GM13976 (cell line): Measurements from ENCODE around the gene SCN3B.

Experiments used
- DNase-seq: peaks from one replicate; pipeline ENCODE4 v3.0.0; 2012; ENCODE audit warnings: low spot score
- in situ Hi-C: fragments of 300-500 bp; cut with MboI; formaldehyde crosslinking; loops from one replicate; pipeline ENCODE4 v1.12.0; 2022; ENCODE audit warnings: low sequenced_read_pairs, mixed read lengths, inconsistent platforms; ENCODE audit not compliant: unreplicated experiment
- TF ChIP-seq, protein P1 (sequence below): IDR thresholded peaks from 2 replicates; pipeline ENCODE4 v1.5.1; 2012; ENCODE audit warnings: borderline replicate concordance, mild to moderate bottlenecking; ENCODE audit not compliant: insufficient read depth; ENCODE audit errors: extremely low read depth, missing control alignments, control extremely low read depth

Gene SCN3B

DNA sequence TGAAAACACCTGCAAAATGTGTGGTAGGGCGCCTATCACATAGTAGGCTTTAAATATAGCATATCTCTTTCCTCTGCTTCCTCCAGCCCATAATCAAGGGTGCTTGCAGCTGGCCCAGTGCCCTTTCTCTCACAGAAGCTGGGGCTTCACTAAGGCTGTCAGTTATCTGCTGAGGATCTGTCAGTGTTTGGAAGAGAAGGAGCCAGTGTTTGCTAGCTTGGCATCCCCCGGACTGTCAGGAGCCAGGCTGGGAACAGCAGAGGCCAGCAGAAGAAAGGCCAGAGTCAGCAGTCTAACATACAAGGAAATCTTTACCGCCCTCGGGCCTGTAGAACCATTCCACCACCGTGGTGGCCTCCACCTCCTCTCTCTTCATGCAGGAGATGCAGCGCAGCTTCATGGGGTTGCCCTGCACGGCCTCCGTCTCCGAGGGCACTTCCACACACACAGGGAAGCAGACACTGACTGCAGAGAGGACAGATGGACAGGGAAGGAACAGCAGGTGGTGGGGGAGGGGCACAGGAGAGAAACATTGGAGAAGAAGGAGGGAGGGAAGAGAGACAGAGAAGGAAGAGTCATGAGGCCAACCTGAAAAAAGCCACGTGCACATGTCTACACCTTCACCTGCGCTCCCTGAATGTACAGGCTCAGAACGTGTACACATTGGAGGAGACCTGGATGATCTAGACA is 9.0 kb downstream of the SCN3B start:
- in situ Hi-C loops = loop anchor here (10.0 kb wide), 1 partner anchor 59 kb away; no protein-coding TSS in a partner anchor
- TF ChIP-seq, protein P1, sequence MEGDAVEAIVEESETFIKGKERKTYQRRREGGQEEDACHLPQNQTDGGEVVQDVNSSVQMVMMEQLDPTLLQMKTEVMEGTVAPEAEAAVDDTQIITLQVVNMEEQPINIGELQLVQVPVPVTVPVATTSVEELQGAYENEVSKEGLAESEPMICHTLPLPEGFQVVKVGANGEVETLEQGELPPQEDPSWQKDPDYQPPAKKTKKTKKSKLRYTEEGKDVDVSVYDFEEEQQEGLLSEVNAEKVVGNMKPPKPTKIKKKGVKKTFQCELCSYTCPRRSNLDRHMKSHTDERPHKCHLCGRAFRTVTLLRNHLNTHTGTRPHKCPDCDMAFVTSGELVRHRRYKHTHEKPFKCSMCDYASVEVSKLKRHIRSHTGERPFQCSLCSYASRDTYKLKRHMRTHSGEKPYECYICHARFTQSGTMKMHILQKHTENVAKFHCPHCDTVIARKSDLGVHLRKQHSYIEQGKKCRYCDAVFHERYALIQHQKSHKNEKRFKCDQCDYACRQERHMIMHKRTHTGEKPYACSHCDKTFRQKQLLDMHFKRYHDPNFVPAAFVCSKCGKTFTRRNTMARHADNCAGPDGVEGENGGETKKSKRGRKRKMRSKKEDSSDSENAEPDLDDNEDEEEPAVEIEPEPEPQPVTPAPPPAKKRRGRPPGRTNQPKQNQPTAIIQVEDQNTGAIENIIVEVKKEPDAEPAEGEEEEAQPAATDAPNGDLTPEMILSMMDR = no peak
- DNase-seq = no peak

DNA sequence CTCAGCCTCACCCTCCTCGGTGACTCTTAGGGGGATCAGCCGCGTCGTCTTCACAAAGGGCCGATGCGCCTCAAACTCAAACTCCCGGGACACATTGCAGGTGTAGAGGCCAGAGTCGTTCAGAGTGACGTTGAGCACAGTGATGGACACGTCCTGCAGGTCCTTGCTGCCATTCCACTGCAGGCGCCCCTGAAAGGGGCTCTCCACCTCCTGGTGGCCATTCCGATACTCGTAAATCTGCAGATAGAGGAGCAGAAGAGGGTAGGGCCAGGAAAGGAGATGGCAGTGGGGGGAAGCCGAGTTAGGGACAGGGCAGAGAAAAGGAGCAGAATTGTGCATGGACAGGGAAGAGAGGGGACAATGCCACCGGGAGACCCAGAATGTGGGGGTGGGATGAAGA is 12.0 kb downstream of the SCN3B start:
- in situ Hi-C loops = loop anchor here (10.0 kb wide), 1 partner anchor 62 kb away; no protein-coding TSS in a partner anchor
- TF ChIP-seq, protein P1 = no peak
- DNase-seq = no peak

DNA sequence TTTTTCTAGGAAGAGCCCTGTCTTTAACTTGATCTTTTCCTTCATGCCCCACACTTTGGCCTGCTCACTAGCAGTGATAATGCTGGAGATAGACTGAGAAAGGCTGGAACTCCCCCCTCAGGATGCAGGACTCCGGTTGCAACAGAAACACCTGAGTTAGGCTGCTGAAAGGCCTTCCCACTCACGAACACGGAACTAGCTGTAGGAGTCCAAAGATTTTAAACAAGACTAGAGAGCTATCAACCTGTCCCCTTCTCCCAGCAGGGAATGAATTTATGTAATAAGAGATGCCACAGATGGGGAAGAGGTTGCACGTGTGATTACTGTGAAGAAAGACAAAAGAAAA is 13.0 kb downstream of the SCN3B start:
- in situ Hi-C loops = loop anchor here (10.0 kb wide), 1 partner anchor 63 kb away; no protein-coding TSS in a partner anchor
- no peak for DNase-seq
- TF ChIP-seq, protein P1 = no peak

DNA sequence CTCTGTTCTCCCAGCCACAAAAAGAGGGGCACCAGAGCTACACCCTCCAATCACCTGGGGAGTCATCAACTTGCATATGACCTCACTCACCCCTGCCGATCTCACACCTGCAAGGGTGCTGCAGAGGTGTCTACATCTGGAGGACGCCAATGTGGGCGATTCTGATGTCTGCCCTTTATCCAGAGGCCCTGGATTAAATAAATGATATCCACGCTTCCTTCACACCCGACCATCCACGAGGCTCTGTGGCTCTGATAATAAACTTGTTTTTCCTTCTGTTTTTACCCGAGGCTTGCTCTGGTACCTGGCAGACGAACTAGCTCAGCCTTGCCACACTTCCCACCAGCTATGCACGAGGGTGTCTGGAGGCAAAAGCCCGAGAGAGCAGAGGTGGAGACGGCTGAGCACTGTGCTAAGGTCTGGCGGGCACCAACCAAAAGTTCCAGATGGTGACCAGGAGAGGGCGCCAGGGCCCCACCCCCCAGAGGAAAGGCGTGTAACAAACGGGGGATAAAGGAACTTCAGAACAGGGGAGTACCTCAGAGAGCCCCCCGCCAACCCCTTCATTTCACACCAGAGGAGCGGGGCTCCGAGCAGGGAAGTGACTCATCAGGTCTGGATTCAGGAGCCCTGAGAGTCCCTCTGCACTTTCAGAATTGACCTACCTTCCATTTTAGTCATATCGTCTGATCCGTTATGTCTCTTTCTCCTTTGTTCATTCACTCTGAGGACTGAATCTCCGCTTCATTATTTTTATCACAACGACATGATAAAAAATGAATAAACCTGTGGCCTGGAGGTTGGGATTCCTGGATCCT is 13.5 kb downstream of the SCN3B start:
- peak; percentile 78 for DNase-seq
- in situ Hi-C loops = loop anchor here (10.0 kb wide), 1 partner anchor 64 kb away; no protein-coding TSS in a partner anchor

DNA sequence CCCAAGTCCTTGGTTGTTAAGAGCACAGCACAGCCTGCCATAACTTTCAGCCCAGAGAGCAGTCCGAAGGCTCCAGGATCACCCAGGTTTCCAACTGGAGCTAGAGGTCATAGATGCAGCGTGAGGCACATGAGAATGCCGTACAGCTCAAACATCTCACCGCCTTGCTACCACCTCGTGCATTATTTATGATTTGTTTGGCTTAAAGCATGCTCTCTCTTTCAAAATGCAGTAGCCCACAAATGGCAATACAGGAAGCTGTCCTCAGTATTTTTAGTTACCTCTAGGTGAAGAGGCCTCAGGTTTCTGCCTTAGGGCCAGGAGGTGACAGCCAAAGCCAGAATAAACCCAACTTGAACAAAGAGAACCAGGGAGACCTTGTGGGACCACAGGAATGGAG is 14.4 kb downstream of the SCN3B start:
- DNase-seq = no peak
- TF ChIP-seq, protein P1 = no peak
- in situ Hi-C loops = loop anchor here (10.0 kb wide), 1 partner anchor 65 kb away; no protein-coding TSS in a partner anchor

More for the DNA sequence above, 13.5 kb downstream of the SCN3B start:
- TF ChIP-seq, protein P1 = peak; percentile 80

DNA sequence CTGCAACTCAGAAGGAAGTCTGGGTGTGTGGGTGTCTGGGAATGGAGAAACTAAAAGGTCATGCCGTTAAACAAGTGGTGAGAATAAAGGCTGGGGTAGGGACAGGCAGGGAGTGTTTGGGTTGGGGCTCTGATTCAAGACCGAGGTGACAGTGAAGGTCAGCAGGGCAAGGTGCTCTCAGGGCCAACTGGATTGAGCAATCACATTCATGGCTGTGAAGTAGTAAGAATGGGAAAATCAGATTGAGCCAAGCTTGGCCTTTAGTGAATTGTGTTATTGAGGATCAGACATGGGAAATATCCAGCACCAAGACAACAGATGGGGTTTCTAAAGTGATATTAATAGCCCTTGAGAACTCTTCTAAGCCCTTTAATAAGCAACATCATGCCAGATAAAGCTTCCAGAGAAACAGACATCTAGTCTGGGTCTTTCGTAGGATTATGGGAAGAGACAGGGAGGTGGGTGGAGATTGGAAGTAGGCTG is 24.3 kb downstream of the SCN3B start:
- DNase-seq = no peak
- in situ Hi-C loops = no loop called here

More for the DNA sequence above, 24.3 kb downstream of the SCN3B start:
- TF ChIP-seq, protein P1 = no peak
